Gastrocnemius medialis (tissue), 4 donors: Measurements from ENCODE around the gene GKN2. TPM values are rescaled to one million over a fixed set of nuclear protein-coding genes. Genes with fewer than 3 reads are reported as not detected.
"Not testable (repeated sequence)": the region's sequence is repeated elsewhere in the genome, so short reads cannot be mapped to it uniquely, and the experiment has no call there.

ENCODE experiments used
- ATAC-seq, 2 donors: fragments of 150-250 bp; one replicate each; pipeline ENCODE4 v1.9.1; 2016
- DNase-seq, 2 donors: peaks; one replicate each; pipeline ENCODE4 v3.0.0-alpha.2; 2019
- H3K27ac ChIP-seq, 4 donors: fragments of 200-600 bp; sonication (generic); 1 replicate in 1 of 4; 2 replicates in 3 of 4; pipeline ENCODE4 v1.5.1; 2016 to 2018; ENCODE audit warnings: mild to moderate bottlenecking in 2 of 4, moderate library complexity in 1 of 4
- H3K27me3 ChIP-seq, 3 donors: fragments of 200-600 bp; sonication (generic) in 2 of 3; 1 replicate in 1 of 3; 2 replicates in 2 of 3; pipeline versions ENCODE4 v1.5.1 to v1.6.0; 2016 to 2019; ENCODE audit warnings: mild to moderate bottlenecking in 1 of 3, moderate library complexity in 1 of 3
- H3K36me3 ChIP-seq, 2 donors: fragments of 200-600 bp; sonication (generic) in 1 of 2; one replicate each; pipeline ENCODE4 v1.5.1; 2017 to 2018
- H3K4me1 ChIP-seq, 2 donors: fragments of 200-600 bp; sonication (generic) in 1 of 2; one replicate each; pipeline ENCODE4 v1.5.1; 2016 to 2017; ENCODE audit warnings: mild to moderate bottlenecking in 2 of 2
- H3K4me3 ChIP-seq, 4 donors: fragments of 200-600 bp; sonication (generic) in 3 of 4; 1 replicate in 1 of 4; 2 replicates in 3 of 4; pipeline ENCODE4 v1.5.1; 2016 to 2019; ENCODE audit warnings: mild to moderate bottlenecking in 2 of 4
- H3K9me3 ChIP-seq, 3 donors: fragments of 200-600 bp; sonication (generic) in 2 of 3; 1 replicate in 1 of 3; 2 replicates in 2 of 3; pipeline ENCODE4 v1.5.1; 2016 to 2019
- CTCF ChIP-seq, 5 experiments: fragments of 450-650 bp in 3 of 5; fragments of 200-600 bp in 2 of 5; sonication (generic) in 2 of 5; IDR thresholded peaks in 4 of 5; conservative IDR thresholded peaks in 1 of 5; 1 replicate in 4 of 5; 2 replicates in 1 of 5; pipeline ENCODE4 v1.5.1; 2016 to 2019; ENCODE audit warnings: antibody characterized with exemption in 5 of 5, mild to moderate bottlenecking in 3 of 5, moderate library complexity in 3 of 5
- POLR2A ChIP-seq, 2 donors: fragments of 450-650 bp; IDR thresholded peaks; one replicate each; pipeline ENCODE4 v1.6.1; 2017; ENCODE audit warnings: antibody characterized with exemption in 2 of 2, mild to moderate bottlenecking in 2 of 2, moderate library complexity in 2 of 2
- in situ Hi-C, 4 donors: fragments of 200-750 bp; cut with MboI; loops; one replicate each; pipeline versions ENCODE4 v1.15.0 to v1.8.0; 2017; ENCODE audit warnings: low sequenced_read_pairs in 4 of 4
- intact Hi-C: fragments of 100-400 bp; cut with DNase I; formaldehyde crosslinking; loops from one replicate; pipeline ENCODE4 v1.15.1; 2023; ENCODE audit warnings: low total_unique reads
- total RNA-seq, 4 donors: library from RNA; depleted of rRNA; stranded (reverse); fragments of >200 nt; gene quantifications; one replicate each; pipeline versions ENCODE4 v1.1.0 to v1.2.3, GENCODE V29; 2016

GKN2 gene
- total RNA-seq, 4 donors from 2014 or later, result not detected

- Histone ChIP-seq H3K27ac (no peak overlapping the region), H3K4me3 (no peak overlapping the region), H3K27me3 (no peaks in the 10 kb centered on the region), H3K9me3 (no peaks in the 10 kb centered on the region), H3K36me3 (no peaks in the 10 kb centered on the region), H3K4me1 (no peaks in the 10 kb centered on the region)
- no peak for TF ChIP-seq CTCF (IDR thresholded peaks at IDR 0.05 in 4 of 5, conservative IDR thresholded peaks at IDR 0.05 in 1 of 5)
- TF ChIP-seq POLR2A (IDR thresholded peaks at IDR 0.05), result no peak
- intact Hi-C loops (no loop called here), in situ Hi-C loops (no loop called here)
- DNase-seq (no peak), ATAC-seq (no peak)
Measured at GRCh38 chr2:68968221-68968620, 15.5 kb upstream of the GKN2 start.

DNA sequence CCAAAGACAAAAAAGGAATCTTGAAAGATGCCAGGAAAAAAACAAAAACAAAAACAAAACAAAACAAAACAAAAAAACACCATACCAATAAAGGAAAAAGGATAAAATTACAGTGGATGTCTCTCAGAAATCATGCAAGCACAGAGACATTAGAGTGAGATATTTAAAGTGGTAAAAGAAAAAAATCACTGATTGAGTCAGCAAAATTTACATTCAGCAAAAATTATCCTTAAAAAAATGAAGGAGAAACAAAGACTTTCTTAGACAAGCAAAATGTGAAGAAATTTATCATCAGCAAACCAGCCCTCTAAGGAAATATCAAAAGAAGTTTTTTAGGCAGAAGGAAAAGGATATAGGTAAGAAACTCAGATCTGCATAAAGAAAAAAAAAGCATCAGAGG, 11.6 kb upstream of the GKN2 start:
- no peak overlapping the region for H3K4me3 ChIP-seq

DNA sequence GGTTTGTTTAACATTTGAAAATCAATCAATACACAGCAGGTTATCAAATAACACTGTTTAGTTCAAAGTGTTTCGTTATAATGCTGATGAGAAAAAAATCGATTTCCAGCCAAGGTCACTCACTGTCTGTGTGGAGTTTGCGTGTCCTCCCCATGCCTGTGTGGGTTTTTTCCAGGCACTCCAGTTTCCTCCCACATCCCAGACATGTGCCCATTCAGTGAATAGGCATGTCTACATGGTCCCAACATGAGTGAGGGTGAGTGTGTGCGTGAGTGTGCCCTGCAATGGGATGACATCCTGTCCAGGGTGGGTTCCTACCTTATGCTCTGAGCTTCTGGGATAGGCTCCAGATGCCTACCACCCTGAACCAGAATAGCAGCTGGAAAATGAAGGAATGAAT, 8.7 kb upstream of the GKN2 start:
- DNase-seq, result no peak
- no peak overlapping the region for H3K27ac ChIP-seq
- no peak for ATAC-seq
- no peaks in the 10 kb centered on the region for H3K36me3 ChIP-seq
- intact Hi-C loops (no loop called here), in situ Hi-C loops (no loop called here)
- no peaks in the 10 kb centered on the region for H3K4me1 ChIP-seq
- no peaks in the 10 kb centered on the region for H3K9me3 ChIP-seq
- no peaks in the 10 kb centered on the region for H3K27me3 ChIP-seq
- H3K4me3 ChIP-seq, result no peak overlapping the region
- no peak for TF ChIP-seq POLR2A (IDR thresholded peaks at IDR 0.05)
- no peak for TF ChIP-seq CTCF (IDR thresholded peaks at IDR 0.05 in 4 of 5, conservative IDR thresholded peaks at IDR 0.05 in 1 of 5)

More for the DNA sequence above, 11.6 kb upstream of the GKN2 start:
- TF ChIP-seq CTCF (IDR thresholded peaks at IDR 0.05 in 4 of 5, conservative IDR thresholded peaks at IDR 0.05 in 1 of 5) (no peak), POLR2A (IDR thresholded peaks at IDR 0.05) (no peak)
- Histone ChIP-seq H3K36me3 (no peaks in the 10 kb centered on the region), H3K27ac (no peak overlapping the region), H3K4me1 (no peaks in the 10 kb centered on the region), H3K27me3 (no peaks in the 10 kb centered on the region), H3K9me3 (no peaks in the 10 kb centered on the region)
- intact Hi-C loops (no loop called here), in situ Hi-C loops (no loop called here)
- ATAC-seq, result no peak
- no peak for DNase-seq

DNA sequence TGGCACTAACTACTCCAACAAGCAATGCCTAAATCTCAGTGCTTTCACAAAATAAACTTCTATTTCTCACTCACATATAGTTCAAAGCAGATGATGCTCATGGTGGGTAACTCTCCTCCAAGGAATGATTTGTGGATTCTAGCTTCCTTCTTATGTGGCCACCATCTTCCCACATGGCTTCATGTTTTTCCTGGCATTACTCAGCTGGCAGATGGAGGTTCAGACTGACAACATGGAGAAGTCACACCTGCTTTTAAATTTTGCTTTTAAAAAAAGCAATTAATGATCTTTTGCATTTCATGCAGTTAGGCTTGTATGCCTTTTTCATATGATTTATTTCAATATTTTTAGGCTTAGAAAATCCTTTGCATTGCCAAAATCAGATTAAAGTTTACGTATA, 6.3 kb upstream of the GKN2 start:
- DNase-seq (no peak), ATAC-seq (no peak)
- in situ Hi-C loops, result no loop called here
- Histone ChIP-seq H3K4me3 (no peak overlapping the region), H3K36me3 (no peaks in the 10 kb centered on the region), H3K4me1 (no peaks in the 10 kb centered on the region), H3K27me3 (no peaks in the 10 kb centered on the region), H3K27ac (no peak overlapping the region), H3K9me3 (no peaks in the 10 kb centered on the region)
- no peak for TF ChIP-seq CTCF (IDR thresholded peaks at IDR 0.05 in 4 of 5, conservative IDR thresholded peaks at IDR 0.05 in 1 of 5)
- TF ChIP-seq POLR2A (IDR thresholded peaks at IDR 0.05), result no peak
- intact Hi-C loops, result no loop called here

- H3K36me3 ChIP-seq, ATAC-seq, H3K9me3 ChIP-seq, intact Hi-C loops, H3K4me3 ChIP-seq, H3K27me3 ChIP-seq, H3K4me1 ChIP-seq, in situ Hi-C loops, DNase-seq, H3K27ac ChIP-seq: not testable (repeated sequence)
Measured at GRCh38 chr2:68955432-68955831, 2.7 kb upstream of the GKN2 start.
